ENCODE results near the gene GIPC3.

DNA sequence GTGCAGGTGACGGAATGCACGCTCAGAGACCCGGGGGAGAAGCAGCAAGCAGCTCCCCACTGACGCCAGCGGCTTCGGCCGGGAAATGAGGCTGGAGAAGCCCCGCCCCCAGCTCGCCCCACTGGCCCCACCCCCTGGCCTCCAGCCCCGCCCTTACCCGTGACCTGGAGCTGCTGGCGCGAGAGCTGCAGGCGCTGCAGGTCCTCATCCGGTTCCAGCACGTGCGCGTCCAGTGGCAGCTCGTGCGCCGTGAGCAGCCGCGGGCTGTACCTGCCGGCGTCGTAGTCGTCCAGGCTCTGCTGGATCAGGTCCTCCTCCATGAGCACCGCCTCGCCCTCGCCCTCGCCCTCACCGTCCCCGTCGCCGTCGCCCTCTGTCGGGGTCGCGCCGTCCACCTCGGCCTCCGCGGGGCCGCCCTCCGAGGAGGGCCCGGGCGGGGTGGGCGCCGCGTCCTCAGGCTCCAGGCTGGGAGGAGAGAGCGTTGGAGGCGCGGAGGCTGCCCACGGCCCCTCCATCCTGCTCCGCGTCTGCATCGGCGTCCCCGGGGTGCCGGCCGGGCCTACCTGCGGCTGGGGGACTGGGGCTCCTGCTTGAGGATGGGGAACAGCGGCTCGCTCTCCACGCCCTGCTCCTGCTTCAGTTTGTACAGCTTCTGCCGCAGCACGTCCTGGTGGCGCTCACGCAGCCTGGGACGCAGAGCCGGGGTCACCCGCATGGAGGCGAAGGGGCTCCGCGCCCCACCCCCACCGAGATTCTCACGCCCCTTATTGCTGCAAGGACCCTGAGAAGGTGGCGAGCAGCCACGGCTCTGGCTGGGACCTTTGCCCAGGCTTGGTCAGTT lies 27.8 kb downstream of the GIPC3 start:
- TF ChIP-seq, protein P1, sequence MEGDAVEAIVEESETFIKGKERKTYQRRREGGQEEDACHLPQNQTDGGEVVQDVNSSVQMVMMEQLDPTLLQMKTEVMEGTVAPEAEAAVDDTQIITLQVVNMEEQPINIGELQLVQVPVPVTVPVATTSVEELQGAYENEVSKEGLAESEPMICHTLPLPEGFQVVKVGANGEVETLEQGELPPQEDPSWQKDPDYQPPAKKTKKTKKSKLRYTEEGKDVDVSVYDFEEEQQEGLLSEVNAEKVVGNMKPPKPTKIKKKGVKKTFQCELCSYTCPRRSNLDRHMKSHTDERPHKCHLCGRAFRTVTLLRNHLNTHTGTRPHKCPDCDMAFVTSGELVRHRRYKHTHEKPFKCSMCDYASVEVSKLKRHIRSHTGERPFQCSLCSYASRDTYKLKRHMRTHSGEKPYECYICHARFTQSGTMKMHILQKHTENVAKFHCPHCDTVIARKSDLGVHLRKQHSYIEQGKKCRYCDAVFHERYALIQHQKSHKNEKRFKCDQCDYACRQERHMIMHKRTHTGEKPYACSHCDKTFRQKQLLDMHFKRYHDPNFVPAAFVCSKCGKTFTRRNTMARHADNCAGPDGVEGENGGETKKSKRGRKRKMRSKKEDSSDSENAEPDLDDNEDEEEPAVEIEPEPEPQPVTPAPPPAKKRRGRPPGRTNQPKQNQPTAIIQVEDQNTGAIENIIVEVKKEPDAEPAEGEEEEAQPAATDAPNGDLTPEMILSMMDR (conservative IDR thresholded peaks at IDR 0.05 in 1 of 2, IDR thresholded peaks at IDR 0.05 in 1 of 2; ENCODE audit: extremely low read depth in 1 of 2, insufficient read depth in 1 of 2, low read depth in 1 of 2, low read length in 2 of 2), result no peak
- no peak for TF ChIP-seq EZH2 (IDR thresholded peaks at IDR 0.05; ENCODE audit: borderline replicate concordance, low read length)

All from mammary epithelial cell (primary cell).